ENCODE data around the gene NQO1.

NQO1 gene

GRCh38 chr16:69669577-69669976 lies 56.8 kb downstream of the NQO1 start:
- TF ChIP-seq, protein P1, sequence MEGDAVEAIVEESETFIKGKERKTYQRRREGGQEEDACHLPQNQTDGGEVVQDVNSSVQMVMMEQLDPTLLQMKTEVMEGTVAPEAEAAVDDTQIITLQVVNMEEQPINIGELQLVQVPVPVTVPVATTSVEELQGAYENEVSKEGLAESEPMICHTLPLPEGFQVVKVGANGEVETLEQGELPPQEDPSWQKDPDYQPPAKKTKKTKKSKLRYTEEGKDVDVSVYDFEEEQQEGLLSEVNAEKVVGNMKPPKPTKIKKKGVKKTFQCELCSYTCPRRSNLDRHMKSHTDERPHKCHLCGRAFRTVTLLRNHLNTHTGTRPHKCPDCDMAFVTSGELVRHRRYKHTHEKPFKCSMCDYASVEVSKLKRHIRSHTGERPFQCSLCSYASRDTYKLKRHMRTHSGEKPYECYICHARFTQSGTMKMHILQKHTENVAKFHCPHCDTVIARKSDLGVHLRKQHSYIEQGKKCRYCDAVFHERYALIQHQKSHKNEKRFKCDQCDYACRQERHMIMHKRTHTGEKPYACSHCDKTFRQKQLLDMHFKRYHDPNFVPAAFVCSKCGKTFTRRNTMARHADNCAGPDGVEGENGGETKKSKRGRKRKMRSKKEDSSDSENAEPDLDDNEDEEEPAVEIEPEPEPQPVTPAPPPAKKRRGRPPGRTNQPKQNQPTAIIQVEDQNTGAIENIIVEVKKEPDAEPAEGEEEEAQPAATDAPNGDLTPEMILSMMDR (IDR thresholded peaks at IDR 0.05) = no peak
- H3K4me3 Mint-ChIP-seq = no peak overlapping the region
- no peak for DNase-seq
- H3K27me3 Mint-ChIP-seq (ENCODE audit: low read depth, poor library complexity) = no peaks in the 10 kb centered on the region
- H3K9me3 Mint-ChIP-seq = no peaks in the 10 kb centered on the region
- H3K27ac Mint-ChIP-seq = no peak overlapping the region
- H3K4me1 Mint-ChIP-seq = no peaks in the 10 kb centered on the region
- H3K36me3 Mint-ChIP-seq (ENCODE audit: low read depth) = peaks cover 37% of the 10 kb centered on the region

DNA sequence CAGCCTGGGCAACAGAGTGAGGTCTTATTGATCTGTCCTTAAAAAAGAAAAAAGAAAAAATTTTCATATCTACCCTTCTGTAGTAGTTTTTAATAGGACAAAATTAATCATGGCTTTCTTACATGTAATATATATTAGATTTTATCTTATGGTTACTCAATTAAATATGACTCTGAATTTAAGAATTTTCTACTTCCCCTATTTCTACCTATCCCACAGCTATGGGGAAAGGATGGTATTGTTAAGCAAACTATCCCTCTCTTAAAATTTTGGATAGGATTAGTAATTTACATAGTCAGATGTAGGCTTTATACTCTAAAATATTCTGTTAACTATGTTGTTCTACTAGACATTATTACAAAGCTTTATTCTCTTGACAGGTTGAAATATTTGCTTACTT lies 62.5 kb downstream of the NQO1 start:
- Mint-ChIP-seq H3K27ac (no peak overlapping the region), H3K9me3 (no peaks in the 10 kb centered on the region), H3K36me3 (ENCODE audit: low read depth) (peaks cover 65% of the 10 kb centered on the region), H3K4me1 (no peaks in the 10 kb centered on the region), H3K4me3 (no peak overlapping the region), H3K27me3 (ENCODE audit: low read depth, poor library complexity) (no peaks in the 10 kb centered on the region)
- TF ChIP-seq, protein P1 (IDR thresholded peaks at IDR 0.05) = no peak
- DNase-seq = no peak

DNA sequence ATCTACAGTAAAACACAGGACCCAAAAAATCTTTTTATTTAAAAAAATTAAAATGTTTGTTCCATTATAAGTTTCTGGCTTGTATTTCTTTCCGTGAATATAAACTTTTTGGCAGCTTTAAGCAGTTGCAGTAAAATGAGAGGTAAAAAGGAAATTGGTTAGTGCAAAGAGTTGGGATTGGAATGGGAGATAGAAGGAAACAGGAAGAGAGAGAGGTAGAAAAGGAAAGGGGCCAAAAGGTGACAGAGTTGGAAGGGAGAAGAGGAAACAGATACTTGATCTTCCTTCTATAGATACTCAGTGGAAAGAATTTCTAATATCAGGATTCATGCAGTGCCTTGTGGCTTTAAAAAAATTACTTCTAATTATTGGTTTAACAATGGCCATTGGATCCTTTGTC lies 63.5 kb downstream of the NQO1 start:
- H3K4me3 Mint-ChIP-seq = no peak overlapping the region
- H3K27me3 Mint-ChIP-seq (ENCODE audit: low read depth, poor library complexity) = no peaks in the 10 kb centered on the region
- no peak overlapping the region for H3K27ac Mint-ChIP-seq
- no peaks in the 10 kb centered on the region for H3K9me3 Mint-ChIP-seq
- no peak for DNase-seq
- TF ChIP-seq, protein P1 (IDR thresholded peaks at IDR 0.05) = no peak
- H3K36me3 Mint-ChIP-seq (ENCODE audit: low read depth) = peaks cover 67% of the 10 kb centered on the region
- no peaks in the 10 kb centered on the region for H3K4me1 Mint-ChIP-seq

- Mint-ChIP-seq H3K36me3 (ENCODE audit: low read depth) (peaks cover 76% of the 10 kb centered on the region), H3K27ac (no peak overlapping the region), H3K9me3 (no peaks in the 10 kb centered on the region), H3K27me3 (ENCODE audit: low read depth, poor library complexity) (no peaks in the 10 kb centered on the region), H3K4me1 (no peaks in the 10 kb centered on the region), H3K4me3 (no peak overlapping the region)
- no peak for DNase-seq
- TF ChIP-seq, protein P1 (IDR thresholded peaks at IDR 0.05) = no peak
Measured at GRCh38 chr16:69660166-69660565, 66.2 kb downstream of the NQO1 start.

Data from nephron progenitor cell (in vitro differentiated cells).